GM18519 (cell line): ENCODE data around the gene RNF17.

Experiments
- ATAC-seq: cut with Tn5 transposase; IDR thresholded peaks from one replicate; pipeline ENCODE4 v1.9.1; 2021; ENCODE audit warnings: mild to moderate bottlenecking, moderate library complexity; ENCODE audit not compliant: unreplicated experiment, low FRiP score

Gene RNF17

DNA sequence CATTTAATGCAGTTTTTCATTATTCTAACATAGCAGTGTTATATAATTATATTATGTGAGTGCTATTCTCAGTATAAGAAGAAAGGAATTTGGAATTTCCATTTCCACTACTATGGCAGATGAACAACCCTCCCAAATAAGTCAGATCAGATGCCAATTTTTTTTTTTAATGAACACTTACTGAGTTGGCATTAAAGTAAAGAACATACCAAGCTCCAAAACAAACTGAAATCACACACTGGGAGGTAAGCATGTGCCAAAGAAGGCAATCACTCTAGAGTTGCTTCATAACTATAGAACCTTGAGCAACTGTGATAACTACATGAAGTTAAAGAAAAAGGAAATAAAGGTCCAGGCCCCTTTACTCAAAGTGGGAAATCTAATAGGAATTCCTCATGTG lies 90.3 kb downstream of the RNF17 start:
- no peak for ATAC-seq

DNA sequence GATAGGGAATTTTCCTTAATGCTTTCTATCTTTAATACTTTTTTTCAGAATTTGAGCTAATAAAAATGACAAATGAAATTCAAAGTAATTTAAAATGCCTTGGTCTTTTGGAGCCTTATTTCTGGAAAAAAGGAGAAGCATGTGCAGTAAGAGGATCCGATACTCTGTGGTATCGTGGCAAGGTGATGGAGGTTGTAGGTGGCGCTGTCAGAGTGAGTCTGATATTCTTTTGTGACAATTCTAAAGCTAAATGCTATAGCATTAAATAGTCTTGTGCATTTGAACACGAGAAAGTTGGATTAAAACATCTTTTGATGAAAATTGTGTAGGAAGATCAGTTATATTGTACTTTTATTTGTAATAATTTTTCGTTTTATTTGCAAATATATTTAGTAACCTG lies 95.0 kb downstream of the RNF17 start:
- no peak for ATAC-seq

DNA sequence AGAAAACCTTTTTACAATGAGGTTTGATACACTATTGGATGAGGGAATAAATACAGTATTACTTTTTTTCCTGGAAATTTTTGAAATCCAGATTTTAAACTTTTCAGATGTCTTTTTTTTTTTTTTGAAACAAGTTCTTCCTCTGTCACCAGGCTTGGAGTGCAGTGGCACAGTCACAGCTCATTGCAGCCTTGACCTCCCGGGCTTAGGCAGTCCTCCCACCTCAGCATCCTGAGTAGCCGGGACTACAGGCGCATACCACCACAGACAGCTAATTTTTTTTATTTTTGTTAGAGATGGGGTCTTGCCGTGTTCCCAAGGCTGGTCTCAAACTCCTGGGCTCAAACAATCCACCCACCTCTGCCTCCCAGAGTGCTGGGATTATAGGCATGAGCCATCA lies 96.8 kb downstream of the RNF17 start:
- ATAC-seq = no peak

- ATAC-seq = no peak
These were observed 97.8 kb downstream of the RNF17 start for GRCh38 chr13:24861617-24862362.

DNA sequence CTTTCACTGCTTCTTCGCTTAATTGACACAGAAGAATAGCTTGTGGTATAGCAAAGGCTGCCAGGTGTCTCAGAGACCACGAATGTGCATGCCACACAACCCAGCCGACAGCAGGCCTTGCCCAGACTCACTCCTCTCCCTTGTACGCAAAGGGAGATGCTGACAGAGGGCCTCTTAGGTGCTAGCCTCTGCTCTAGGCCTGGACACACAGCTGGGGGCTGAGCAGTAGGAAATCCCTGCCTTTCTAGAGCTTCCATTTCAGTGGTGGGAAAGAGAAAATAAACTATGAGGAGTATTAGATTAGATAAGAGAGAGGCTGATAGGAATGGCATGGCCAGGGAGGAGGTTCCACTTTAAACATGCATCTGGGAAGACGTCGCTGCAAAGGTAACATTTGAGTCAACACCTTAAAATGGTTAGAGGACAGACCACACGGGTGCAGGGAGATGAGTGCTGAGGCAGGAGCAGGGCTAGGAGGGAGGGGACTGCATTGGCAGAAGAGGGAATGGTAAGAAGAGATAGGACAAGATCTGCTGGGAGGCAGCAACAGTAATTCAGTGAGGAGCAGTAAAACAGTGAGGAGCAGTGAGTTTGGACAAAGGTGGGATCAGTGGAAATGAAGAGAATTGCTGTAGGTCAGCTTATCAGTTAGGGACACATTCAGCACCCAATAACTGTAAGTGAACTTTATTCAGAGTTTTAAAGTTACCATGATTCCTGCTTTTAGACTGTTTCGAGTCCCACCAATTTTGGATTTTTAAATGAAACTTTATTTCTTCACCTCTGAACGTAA lies 100.0 kb downstream of the RNF17 start:
- no peak for ATAC-seq

DNA sequence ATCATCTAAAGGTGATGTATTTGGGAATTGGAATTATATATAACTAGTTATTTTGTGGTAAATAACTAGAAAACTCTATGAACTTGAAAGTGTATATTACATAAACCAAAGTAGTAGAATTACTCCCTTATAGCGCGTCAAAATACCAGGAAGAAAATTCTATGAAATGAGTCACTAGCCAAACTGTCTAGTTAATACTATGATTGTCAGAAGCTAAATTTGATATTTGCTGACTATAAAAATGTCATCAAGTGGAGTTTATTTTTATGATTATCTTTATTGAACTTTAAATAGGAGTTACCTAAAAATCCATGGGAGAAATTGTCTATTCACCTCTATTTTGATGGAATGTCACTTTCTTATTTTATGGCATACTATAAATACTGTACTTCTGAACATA lies 100.6 kb downstream of the RNF17 start:
- ATAC-seq = no peak

DNA sequence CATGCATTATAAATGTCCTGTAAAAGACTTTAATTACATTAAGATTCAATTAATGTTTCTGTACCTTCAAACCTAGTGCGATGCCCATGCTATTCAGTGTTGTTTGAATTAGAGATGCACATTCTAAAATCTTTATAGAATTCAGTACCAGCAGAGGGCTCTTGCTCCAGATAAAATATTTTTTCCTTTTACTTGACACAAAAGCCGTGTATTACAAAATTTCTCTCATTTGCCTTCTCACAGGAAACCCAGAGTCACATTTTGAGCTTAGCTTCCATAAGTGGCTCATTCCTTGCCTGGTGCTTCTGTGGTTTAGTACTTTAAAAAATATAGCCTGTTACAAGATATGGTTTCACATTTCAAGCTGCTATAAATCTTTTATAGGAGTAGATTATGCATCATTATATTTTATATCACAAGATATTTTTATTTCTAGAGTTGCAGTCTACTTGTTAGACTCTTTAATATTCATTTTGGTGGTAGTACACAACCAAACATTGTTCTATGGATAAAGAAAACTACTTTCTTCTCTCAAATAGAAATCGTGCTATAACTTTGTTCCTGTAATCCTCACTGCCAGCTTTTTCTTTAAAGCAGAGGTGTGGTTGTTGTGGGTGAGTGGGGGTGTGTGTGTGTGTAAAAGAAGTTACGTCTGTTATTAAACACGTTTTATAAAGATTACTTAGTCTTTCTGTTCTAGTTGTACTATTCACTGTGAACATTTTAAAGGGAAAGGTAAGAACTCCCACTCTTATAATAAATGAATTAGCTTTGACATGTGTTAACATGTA lies 101.4 kb downstream of the RNF17 start:
- no peak for ATAC-seq

DNA sequence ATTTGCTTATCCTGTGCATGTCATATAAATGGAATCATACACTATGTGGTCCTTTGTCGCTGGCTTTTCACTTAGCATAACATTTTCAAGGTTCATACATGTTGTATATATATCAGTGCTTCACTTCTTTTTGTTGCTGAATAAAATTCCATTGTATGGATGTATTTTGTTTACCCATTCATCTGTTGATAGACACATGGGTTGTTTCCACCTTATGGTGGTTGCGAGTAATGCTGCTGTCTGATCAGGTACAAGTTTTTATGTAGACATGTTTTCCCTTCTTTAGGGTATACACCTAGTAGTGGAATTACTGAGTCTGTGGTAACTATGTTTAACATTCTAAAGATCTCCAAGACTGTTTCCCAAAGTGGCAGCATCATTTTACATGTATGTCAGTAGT lies 102.5 kb downstream of the RNF17 start:
- ATAC-seq = no peak

- ATAC-seq = no peak
These were observed 104.9 kb downstream of the RNF17 start for GRCh38 chr13:24868874-24869273.

GRCh38 chr13:24870380-24870760 lies 106.4 kb downstream of the RNF17 start:
- ATAC-seq = no peak

DNA sequence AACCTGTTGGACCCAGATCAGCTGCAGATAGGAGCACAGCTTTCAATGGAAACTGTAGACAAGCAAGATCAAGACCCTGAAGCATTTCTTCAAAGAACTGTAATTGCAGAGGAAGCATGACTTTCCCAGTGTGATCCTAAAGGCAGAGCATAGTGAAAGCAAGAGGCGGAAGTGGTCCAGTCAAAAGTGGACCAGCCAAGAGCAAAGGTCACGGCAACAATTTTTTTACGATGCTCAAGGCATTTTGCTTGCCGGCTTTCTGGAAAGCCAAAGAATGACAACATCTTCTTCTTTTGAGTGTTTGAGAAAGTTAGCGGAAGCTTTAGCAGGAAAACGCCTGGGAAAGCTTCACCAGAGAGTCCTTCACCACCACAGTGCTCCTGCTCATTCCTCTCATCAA lies 111.6 kb downstream of the RNF17 start:
- no peak for ATAC-seq

- ATAC-seq = no peak
These were observed 113.6 kb downstream of the RNF17 start for GRCh38 chr13:24877531-24877930.

GRCh38 chr13:24878340-24878739 lies 114.4 kb downstream of the RNF17 start:
- no peak for ATAC-seq

DNA sequence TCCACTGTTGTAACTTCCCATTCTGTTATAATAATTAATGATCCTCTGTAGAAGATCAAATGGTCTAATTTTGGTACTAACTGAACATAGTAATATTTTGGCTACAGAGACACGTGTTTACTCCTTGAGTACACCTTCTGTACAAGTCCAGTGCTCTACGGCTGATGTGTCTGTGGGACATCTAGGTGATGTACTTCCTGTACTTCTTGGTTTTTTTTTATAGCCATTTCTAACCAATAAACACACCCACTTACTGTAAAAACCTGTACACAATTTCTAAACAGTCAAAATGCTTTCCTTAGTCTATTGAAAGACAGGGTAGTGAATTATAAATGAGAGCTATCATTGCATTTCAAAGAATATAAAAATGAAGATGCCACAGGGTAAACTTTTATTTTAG lies 118.7 kb downstream of the RNF17 start:
- ATAC-seq = no peak

DNA sequence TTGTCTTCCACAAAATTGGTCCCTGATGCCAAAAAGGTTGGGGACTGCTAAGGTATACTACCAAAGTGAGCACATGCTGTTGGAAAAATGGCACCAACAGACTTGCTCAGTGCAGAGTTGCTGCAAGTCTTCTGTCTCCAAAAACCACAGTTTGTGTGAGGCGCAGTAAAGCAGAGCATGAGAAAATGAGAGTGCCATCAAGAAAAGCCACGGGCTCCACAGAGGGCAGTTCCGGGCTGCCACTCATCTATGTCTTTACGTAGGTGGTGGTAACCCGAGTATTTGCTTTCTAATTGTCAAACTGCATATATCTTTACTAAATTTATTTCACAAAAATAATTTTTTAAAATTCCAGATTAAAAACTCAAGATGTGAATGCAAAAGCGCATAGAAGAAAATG lies 123.8 kb downstream of the RNF17 start:
- no peak for ATAC-seq

DNA sequence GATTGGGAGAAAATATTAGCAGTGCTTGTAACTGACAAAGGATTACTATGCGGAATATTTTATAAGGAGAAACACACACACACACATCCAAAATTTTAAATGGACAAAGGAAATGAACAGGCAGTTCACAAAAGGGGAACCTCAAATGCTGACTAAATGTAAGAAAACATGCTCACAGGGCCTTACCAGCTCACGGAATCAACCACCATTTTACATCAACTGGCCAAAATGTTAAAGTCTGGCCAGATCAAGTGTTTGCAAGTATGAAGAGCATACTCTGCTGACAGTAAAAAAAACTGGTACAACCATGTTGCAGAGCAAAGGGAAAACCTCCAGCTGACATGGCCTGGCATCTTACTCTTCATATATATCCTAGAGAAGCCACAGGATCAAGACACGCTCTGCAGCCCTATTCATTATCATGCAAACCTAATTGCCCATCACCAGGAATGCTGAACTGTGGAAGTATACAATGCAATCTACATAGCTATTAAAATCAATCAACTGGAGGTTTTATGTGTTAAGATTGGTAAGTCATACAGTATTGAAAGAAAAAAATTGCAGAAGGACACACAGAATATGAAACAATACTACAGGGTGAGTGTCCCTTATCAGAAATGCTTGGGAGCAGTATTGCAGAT lies 124.4 kb downstream of the RNF17 start:
- no peak for ATAC-seq

- no peak for ATAC-seq
These were observed 126.3 kb downstream of the RNF17 start for GRCh38 chr13:24890256-24890655.

GRCh38 chr13:24891476-24892108 lies 127.6 kb downstream of the RNF17 start:
- ATAC-seq = no peak

DNA sequence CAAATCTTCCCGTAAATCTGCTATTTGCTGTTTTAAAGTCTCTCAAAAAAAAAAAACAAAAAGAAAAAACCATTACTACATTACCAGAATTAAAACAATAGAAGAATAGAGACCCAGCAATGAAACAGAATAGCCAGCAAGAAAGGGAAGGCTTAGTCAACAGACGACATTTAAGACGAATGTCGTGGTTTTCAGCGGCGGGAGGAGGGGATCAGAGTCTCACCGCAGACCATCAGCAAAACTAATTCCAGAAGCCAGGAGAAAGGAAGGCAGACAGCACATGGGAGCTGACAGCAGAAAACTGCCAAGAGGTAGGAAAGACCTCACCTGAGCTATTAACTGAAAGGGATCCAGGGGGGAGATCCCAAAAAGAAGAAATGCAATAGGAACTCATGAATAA lies 128.9 kb downstream of the RNF17 start:
- ATAC-seq = no peak

DNA sequence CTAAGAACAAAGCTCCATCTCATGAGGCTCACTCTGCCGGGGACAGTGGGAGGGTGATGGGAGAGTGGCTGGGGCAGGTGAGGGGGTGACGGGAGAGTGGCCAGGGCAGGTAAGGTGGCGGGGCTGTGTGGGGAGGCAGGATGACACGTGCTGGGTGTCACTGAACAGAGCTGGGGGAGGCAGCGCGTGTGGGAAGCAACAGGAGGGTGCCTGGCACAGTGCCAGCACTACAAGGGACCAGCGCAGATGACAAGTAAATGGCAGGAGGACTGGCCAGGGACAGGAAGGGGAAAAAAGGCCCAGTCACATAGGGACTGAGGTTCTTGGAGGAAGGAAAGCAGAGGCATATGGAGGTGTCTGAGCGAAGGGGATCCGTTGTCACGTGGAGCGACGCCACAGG lies 129.9 kb downstream of the RNF17 start:
- no peak for ATAC-seq
